Measurements from ENCODE around the gene CSRP3. TPM values are rescaled to one million over a fixed set of nuclear protein-coding genes. Genes with fewer than 3 reads are reported as not detected.

The CSRP3 gene
- total and polyA plus RNA-seq, 2 of the 4 experiments (the other 2 are of a cell fraction), result not detected

- Histone ChIP-seq H2BK5ac (ENCODE audit: low read depth, low read length, poor library complexity, severe bottlenecking) (no peak overlapping the region), H4K5ac (ENCODE audit: low read depth, low read length) (no peak overlapping the region), H3K4me3 (ENCODE audit: insufficient read depth, low read depth, low read length) (no peak overlapping the region), H3K9ac (ENCODE audit: low read depth, low read length) (no peak overlapping the region), H2BK15ac (ENCODE audit: low read depth, low read length) (no peak overlapping the region), H2AK9ac (replicated peaks; ENCODE audit: low read depth, low read length, poor library complexity) (no peak overlapping the region), H3K4me2 (ENCODE audit: low read depth, low read length) (no peak overlapping the region), H4K8ac (ENCODE audit: low read depth in 2 of 2, low read length in 2 of 2) (no peak overlapping the region), H3K9me3 (ENCODE audit: control insufficient read depth, insufficient read depth, low read length) (no peaks in the 10 kb centered on the region), H3K36me3 (ENCODE audit: control insufficient read depth, insufficient read depth, low read length) (no peaks in the 10 kb centered on the region; the same call in 1 of the 2 replicates), H3K9me1 (ENCODE audit: insufficient read depth, low read length) (peaks cover 3% of the 10 kb centered on the region; the same call in 1 of the 2 replicates), H3K14ac (replicated peaks; ENCODE audit: low read depth, low read length) (no peak overlapping the region), H3K4me1 (ENCODE audit: control insufficient read depth, insufficient read depth, low read length) (peaks cover 2% of the 10 kb centered on the region; the same call in 1 of the 2 replicates), H3K18ac (ENCODE audit: low read depth, low read length) (no peak overlapping the region), H2AFZ (replicated peaks; ENCODE audit: low read length, poor library complexity) (no peak overlapping the region), H3K4ac (ENCODE audit: low read depth, low read length) (no peak overlapping the region), H3K27ac (ENCODE audit: insufficient read depth, low read length) (no peak overlapping the region), H2BK120ac (ENCODE audit: low read depth, low read length) (no peak overlapping the region), H3K56ac (ENCODE audit: extremely low read depth, insufficient read depth, low read length) (no peak overlapping the region), H2BK20ac (ENCODE audit: low read depth, low read length) (no peak overlapping the region), H4K20me1 (ENCODE audit: insufficient read depth, low read length) (no peaks in the 10 kb centered on the region), H4K91ac (ENCODE audit: insufficient read depth, low read depth, low read length) (no peak overlapping the region), H3K79me1 (ENCODE audit: low read depth in 1 of 2, low read length in 2 of 2) (peaks cover 0 to 5% of the 10 kb centered on the region in 2 experiments; a peak in 1 of 4 replicates), H2AK5ac (ENCODE audit: low read depth, low read length) (no peak overlapping the region), H3K23ac (ENCODE audit: low read depth, low read length) (no peak overlapping the region), H3K27me3 (ENCODE audit: control insufficient read depth, insufficient read depth, low read length) (peaks cover 8% of the 10 kb centered on the region)
- in situ Hi-C loops (cut with MboI; ENCODE audit: low sequenced_read_pairs) (no loop called here), dilution Hi-C loops (cut with HindIII; ENCODE audit: low sequenced_read_pairs, unreplicated experiment) (no loop called here), intact Hi-C loops (cut with micrococcal nuclease) (no loop called here)
- DNase-seq (no peak), ATAC-seq (ENCODE audit: low read depth) (no peak)
- ChIA-PET CTCF (no interaction called here), POLR2A (ENCODE audit: unreplicated experiment) (no interaction called here)
- TF ChIP-seq CTCF (conservative IDR thresholded peaks at IDR 0.05; ENCODE audit: low read depth, low read length) (no peak), MAZ (IDR thresholded peaks at IDR 0.05; ENCODE audit: borderline replicate concordance, low read depth, low read length) (no peak)
- 100% methylated on average over 2 of the region's 8 CpGs; no CpG with 5 or more reads in 1 of the 2 experiments for WGBS, 2 experiments (ENCODE audit: extremely low coverage in 2 of 2, insufficient read length in 1 of 2)
- no TSS peak for BruUV-seq (replicated peaks)
These were observed 35.6 kb upstream of the CSRP3 start for GRCh38 chr11:19237381-19237780.

All from IMR-90 (cell line).